Activated T-cell treated with anti-CD3 and anti-CD28 coated beads, Interleukin-2, amount 50 U/mL, for 48 hours (primary cell): ENCODE results near the gene EIF6.
"Not testable (repeated sequence)": the region's sequence is repeated elsewhere in the genome, so short reads cannot be mapped to it uniquely, and the experiment has no call there.

Experiments
- DNase-seq, 2 experiments: peaks; one replicate each; pipeline ENCODE4 v3.0.0-alpha.2; 2020

The EIF6 gene

DNA sequence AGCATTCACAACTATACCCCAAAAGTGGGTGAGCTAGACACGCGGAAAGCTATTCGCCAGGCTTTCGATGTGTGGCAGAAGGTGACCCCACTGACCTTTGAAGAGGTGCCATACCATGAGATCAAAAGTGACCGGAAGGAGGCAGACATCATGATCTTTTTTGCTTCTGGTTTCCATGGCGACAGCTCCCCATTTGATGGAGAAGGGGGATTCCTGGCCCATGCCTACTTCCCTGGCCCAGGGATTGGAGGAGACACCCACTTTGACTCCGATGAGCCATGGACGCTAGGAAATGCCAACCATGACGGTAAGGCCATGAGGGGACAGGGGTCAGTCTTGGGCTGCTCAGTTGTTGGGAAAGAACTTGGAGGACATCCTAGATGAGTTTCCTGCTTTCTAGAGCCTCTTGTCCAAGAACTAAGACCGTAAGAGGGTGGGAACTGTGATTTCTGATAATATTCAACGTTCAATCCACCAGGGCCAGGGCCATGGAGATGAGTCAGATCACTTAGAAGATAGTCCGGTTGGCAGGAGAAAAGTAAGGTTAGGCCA lies 30.0 kb downstream of the EIF6 start:
- DNase-seq: no peak

DNA sequence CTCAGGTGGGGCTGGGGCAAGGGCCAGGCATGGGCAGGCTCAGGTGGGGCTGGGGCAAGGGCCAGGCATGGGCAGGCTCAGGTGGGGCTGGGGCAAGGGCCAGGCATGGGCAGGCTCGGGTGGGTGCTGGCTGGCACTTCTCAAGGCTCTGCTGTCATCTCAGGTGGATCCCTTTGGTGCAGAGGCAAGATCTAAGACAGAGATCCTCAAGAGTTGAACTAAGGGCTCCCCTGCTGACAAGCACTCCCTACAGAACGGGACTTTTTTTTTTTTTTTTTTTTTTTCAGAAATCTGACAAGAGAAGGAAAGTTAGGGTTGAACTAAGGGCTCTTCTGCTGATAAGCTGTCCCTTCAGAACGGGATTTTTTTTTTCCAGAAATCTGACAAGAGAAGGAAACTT lies 31.6 kb downstream of the EIF6 start:
- DNase-seq: no peak

DNA sequence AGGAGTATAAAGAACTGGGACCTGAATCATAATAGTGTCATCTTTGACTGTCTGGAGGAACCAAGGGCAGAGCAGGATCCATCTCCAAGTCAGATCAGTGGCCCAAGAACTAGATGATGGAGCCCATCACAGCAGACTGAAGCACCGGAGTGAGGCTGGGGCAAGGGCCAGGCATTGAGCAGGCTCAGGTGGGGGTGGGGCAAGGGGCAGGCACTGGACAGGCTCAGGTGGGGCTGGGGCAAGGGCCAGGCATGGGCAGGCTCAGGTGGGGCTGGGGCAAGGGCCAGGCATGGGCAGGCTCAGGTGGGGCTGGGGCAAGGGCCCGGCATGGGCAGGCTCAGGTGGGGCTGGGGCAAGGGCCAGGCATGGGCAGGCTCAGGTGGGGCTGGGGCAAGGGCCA lies 32.0 kb downstream of the EIF6 start:
- not testable (repeated sequence) for DNase-seq

DNA sequence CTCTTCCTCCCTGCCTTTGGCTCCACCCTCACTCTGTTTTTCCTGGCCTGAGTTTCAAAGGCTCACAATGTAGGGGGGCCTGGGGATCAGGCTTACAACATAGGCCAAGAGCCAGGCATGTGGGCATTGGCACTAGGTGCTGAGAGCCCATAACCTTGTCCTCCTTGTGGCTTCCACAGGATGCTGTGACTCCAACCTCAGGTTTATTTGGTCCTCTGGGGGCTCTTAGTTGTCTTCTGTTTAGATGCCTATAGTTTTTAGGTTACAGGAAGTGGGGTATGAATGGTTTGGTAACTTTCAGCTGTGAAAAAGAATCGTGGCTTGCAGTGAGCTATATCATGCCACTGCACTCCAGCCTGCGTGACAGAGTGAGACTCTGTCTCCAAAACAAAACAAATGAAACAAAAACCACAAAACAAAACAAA lies 32.5 kb downstream of the EIF6 start:
- DNase-seq: no peak

DNA sequence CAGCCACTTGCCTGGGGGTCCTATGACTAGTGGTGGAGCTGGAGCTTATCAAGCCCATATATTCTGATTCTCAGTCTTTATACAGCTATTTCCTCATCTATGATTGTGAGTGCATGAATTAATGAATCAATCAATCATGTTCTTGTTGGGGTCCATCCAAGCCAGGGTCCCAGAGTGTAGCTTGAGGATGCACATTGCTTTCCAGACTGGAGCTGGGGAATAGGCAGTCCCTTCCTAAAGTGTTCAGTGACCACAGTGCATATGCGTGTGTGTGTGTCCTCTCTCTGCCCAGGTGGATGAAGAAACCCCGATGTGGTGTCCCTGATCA lies 33.0 kb downstream of the EIF6 start:
- no peak for DNase-seq

DNA sequence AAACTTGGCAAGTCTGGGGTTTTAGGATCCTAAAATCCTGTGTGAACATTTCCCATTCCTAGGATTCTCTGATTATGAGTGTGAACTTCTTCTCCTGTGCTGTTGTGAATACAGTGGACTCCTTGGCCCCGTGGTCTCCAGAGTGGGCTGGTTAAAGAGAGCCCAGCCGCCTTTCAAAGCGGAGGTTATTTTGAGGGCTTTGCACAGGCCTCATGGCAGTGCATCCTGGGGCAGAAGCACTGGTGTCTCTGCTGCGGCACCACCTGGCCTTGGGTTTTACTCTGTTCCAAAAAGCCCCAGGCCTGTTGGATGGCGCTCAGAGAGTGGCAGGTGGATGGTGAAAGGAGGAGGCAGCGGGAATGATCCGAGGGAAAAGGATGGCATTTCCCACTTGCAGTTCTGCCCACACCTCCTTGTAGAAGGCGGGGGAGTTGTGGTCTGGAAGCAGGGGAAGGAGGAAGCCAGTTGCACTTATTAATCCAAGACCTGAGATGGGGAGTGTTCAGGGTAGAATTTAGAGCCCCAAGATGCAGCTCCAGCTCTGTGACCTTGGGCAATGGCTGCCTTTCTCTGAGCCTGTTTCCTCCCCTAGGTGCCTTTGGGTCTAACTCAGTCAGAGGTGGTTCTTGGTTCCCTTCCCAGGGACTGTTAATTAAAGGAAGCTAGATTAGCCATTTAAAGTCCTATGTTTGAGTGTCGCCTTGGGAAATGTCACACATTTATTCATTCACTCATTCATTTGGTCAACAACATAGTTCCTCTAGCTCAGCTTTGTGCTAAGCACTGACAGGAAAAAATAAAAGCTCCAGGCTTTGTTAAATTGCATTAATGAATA lies 35.7 kb downstream of the EIF6 start:
- DNase-seq: no peak

DNA sequence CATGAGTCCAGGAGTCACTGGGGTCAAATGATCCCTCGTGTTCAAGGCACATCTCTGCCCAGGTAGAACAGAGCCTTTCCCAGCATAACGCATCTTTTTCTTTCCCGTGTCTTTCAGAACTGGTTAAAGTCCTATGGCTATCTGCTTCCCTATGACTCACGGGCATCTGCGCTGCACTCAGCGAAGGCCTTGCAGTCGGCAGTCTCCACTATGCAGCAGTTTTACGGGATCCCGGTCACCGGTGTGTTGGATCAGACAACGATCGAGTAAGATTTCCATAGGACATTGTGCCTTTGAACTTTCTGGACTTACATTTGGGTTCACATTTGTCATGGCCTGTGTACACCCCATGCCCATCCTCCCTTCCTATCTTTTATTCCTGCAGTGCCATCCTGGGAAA lies 37.8 kb downstream of the EIF6 start:
- no peak for DNase-seq

DNA sequence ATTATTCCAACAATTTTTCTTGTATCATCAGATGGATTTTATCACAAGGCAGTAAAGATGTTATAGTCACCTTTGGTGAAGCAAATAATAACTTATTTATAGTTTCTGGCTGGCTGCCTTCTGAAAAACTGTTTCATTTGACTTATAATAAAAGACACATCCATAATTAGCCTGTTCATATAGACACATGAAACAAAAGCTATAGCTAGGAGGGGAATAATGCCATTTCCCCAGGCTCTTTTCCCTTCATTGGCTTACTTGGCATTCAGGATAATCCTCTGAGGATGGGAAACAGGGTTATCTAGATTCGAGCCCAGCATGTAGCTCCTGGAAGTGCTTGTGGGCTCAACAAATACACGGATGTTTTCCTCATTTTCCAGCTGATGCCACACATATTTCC lies 40.6 kb downstream of the EIF6 start:
- DNase-seq: no peak

DNA sequence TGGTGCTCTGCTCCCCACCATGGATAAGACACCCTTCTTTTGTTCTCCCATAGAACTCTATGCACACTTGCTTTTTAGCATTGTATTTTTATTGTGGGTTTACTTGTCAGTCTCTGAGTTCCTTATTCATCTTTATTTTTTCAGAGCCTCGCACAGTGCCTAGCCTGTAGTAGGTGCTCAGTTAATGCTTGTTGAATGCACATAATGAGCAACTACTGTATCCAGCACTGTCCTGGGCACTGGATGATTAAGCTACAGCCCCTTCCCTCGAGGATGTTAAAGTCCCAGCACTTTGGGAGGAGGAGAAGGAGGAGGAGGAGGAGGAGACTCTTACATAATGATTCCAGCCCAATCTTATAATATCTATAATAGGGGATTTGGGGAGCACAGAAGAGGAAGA lies 41.3 kb downstream of the EIF6 start:
- DNase-seq: no peak

DNA sequence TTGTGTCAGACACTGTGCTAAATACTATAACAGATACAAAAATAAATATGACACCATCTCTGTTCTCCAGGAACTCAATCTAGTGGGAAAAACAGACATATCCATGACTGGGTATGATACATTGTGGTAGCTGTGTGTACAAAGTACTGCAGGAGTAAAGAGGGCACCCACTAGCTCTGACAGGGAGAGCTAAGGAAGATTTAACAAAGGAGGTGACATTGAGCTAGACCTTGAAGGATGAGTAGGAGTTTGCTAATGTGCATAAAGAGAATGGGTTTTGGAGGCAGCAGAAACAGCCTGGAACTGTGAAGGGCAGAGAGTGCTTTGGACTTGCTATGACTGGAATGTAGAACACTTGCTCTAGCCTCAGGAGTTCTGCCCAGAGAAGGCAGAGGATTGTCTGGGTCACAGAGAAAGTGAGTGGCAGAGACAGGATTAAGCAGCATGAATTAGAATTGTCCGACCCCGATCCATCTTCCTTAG lies 43.7 kb downstream of the EIF6 start:
- no peak for DNase-seq

DNA sequence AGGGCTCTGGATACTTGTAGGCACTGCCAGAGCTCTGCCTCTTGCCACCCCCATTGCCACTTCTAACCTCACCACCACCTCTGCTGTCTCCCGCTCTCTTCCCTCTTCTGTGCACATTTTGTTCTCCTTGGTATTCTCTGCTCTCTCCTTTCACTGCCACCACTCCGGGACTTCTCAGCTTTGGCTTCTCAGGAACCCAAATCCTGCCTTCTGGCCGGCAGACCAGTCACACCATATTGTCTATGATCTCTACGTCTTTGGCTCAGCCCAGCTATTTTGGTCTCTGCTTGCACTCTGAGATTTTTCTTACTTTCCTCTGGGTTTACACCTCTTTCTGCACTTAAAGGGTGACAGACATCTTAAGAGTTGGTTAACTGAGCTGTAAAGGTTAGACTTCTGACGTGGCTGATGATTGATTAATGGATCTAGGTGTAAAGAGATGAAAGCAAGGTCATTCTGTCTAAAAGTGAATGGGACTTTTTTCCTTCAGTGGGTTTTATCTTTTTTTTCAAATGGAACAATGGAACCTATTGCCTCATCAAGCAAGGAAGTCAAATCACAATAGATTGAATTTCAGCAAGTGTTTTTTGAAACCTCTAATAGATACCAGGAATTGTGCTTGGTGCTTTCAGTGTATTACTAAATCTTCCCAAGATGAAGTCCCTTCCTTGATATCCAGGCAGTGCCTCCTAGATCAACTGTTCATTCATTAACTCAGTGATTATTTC lies 44.3 kb downstream of the EIF6 start:
- DNase-seq: no peak

DNA sequence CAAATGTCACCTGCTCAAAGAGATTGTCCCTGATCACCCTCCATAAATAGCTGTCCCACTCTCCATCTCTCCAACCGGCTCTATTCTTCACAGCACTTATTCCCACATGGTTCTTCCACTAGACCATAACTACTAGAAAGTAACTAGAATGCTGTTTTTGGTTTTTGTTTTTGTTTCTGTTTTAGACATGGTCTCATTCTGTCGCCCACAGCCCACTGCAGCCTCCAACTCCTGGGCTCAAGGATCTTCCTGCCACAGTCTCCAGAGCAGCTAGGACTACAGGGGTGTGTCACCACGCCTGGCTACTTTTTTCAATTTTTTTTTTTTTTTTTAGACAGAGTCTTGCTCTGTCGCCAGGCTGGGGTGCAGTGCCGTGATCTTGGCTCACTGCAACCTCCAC lies 45.8 kb downstream of the EIF6 start:
- DNase-seq: no peak

DNA sequence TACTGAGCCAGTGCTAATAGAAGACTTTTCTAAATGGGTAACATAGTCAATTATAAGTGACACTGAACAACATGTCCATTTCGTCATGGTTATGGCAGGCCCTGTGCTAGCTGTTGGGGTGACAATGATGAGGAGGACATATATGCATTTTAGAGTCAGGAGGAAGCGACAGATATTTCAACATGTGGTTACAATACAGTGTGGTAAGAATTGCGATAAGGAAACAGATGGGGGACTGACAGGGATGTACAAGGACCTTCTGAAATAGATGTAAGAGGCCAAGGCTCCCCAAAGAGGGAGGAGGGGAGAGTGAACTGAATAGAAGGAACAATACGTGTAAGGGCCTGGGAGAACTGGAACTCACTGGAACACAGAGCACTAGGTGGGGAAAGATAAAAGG lies 46.4 kb downstream of the EIF6 start:
- DNase-seq: no peak

DNA sequence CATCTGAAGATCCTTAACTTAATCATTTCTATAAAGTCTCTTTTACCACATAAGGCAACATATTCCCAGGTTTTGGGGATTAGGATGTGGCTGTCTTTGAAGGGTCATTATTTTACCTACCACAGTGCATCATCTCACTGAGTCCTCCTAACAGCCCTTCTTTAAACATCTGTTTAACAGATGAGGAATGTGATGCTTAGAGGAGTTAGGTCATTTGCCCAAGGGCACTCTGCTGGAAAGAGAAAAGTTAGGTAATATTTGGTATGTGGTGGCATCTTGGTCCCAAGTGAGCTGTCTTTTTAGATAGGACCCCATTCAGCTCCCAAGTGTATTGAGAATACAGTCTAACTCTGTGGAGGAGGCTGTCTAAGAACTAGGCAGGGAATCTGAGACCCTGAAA lies 47.1 kb downstream of the EIF6 start:
- no peak for DNase-seq

DNA sequence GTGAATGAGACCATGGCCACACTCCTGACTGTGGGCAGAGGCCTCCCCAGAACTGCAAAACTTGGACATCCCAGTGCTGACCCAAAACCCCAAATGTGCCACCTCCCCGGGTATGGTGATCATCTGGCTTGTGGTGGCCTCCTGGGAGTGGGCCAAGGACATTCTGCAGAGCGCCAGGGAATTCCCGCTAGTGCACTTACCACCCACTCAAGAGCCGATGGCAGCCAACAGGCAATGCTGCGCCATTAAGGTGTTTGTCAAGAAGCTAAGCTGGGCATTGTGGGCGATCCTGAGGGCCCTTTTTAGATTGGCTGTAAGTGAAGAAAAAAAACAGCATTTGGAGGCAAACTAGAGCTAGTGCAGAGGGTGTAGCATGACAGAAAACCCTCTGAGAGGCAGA lies 48.7 kb downstream of the EIF6 start:
- DNase-seq: no peak

DNA sequence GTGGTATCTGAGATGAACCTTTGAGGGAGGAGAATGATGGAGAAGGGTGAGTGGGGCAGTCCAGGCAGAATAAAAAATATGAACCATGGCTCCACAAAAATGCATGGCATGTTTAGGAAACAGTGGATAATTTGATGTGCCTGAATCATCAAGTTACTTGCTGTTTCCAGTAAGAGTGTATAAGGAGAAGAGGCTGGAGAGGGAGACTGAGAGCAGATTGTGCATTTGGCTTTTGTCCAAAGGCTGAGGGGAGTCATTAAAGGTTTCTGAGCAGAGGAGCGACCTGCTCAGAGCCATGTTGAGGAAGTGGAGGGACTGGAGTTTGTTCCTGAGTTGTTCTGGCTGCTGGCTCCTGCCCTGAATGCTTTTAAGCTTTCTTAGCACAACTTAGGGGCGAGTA lies 52.0 kb downstream of the EIF6 start:
- DNase-seq: no peak
